ENCODE data around the gene RNF31. TPM values are rescaled to one million over a fixed set of nuclear protein-coding genes. Genes with fewer than 3 reads are reported as not detected.

The RNF31 gene
- total and polyA plus RNA-seq, 2 donors (not counting 1 experiment from before 2014, with no cell fraction given), result 69.8 to 103 TPM

DNA sequence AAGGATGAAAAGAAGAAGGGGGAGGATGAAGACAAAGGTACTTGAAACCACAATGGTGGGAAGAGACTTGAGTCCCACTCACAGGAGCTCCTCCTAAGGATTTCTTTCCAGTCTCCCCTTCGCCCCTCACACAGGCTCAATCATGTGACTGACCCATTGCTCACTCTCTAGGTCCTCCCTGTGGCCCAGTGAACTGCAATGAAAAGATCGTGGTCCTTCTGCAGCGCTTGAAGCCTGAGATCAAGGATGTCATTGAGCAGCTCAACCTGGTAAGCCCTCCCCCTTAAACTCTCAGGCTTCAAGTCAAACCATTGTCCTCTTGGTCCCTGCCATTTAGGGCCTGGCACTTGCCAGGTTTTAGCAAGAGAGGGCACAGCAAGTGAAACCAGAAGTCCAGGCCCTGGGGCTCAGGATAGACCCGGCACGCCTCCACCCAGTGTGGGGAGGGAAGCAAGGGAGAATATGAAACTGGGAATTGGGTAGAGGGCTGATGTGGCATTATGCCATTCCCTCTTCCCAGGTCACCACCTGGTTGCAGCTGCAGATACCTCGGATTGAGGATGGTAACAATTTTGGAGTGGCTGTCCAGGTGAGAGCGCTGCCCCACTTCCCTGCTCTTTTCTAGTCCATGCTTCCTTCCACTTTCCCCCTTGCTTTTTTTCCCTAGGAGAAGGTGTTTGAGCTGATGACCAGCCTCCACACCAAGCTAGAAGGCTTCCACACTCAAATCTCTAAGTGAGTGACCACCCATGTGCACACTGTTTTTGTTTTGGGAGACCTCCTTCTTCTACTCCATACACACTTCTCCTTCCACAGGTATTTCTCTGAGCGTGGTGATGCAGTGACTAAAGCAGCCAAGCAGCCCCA is 9.5 kb upstream of the RNF31 start:
- no peak overlapping the region for H3K4me3 ChIP-seq (ENCODE audit: control extremely low read depth in 1 of 5, extremely low read depth in 1 of 5, insufficient read depth in 1 of 5, low read depth in 2 of 5, low read length in 4 of 5)
- no peaks in the 10 kb centered on the region for H3K27me3 Mint-ChIP-seq
- H3K79me2 ChIP-seq (ENCODE audit: control insufficient read depth, insufficient read depth, low read length), result peaks cover 55% of the 10 kb centered on the region
- CTCF ChIA-PET, result interaction anchor here (0.7 to 4.6 kb wide), 9 partner anchors 9 to 196 kb away, joined by 3 to 43 read pairs (median 7); partner anchors contain the start of genes DCAF11, IRF9, NRL and PSME2
- H3K9me3 ChIP-seq (ENCODE audit: control extremely low read depth in 1 of 3, control insufficient read depth in 2 of 3, insufficient read depth in 1 of 3, low read length in 2 of 3), result no peaks in the 10 kb centered on the region
- H3K9me3 Mint-ChIP-seq (ENCODE audit: insufficient read depth), result no peaks in the 10 kb centered on the region
- peaks cover 59% of the 10 kb centered on the region for H3K4me1 Mint-ChIP-seq
- 100% methylated on average over 4 of the region's 8 CpGs for WGBS (ENCODE audit: insufficient coverage)
- peaks cover 16% of the 10 kb centered on the region for H4K20me1 ChIP-seq (ENCODE audit: control insufficient read depth, insufficient read depth, low read length, poor library complexity, severe bottlenecking)
- ATAC-seq (ENCODE audit: low read depth), result no peak
- H3K27ac Mint-ChIP-seq, result peak overlapping the region; percentile 56
- H3K4me2 ChIP-seq (replicated peaks; ENCODE audit: low read depth, low read length, poor library complexity, severe bottlenecking), result peak overlapping the region; percentile 90
- peaks cover 0 to 27% of the 10 kb centered on the region in 2 experiments for H3K36me3 ChIP-seq (replicated peaks in 1 of 2; ENCODE audit: control extremely low read depth in 1 of 2, control insufficient read depth in 1 of 2, extremely low read depth in 1 of 2, insufficient read depth in 2 of 2, low read length in 1 of 2)
- POLR2A ChIA-PET, result interaction anchor here (0.6 to 3.3 kb wide), 5 partner anchors 9 to 56 kb away, joined by 3 to 49 read pairs (median 4); partner anchors contain the start of genes DCAF11, NRL, PSME2 and RNF31
- peaks cover 28 to 41% of the 10 kb centered on the region in 2 donors for H3K4me1 ChIP-seq (ENCODE audit: control insufficient read depth in 2 of 2, insufficient read depth in 2 of 2, low read length in 2 of 2)
- H3K4me3 Mint-ChIP-seq, result peak overlapping the region; percentile 92
- peak overlapping the region in 1 of 2 donors; percentile 97 for H3K27ac ChIP-seq (ENCODE audit: low read length in 2 of 2)
- intact Hi-C loops (cut with micrococcal nuclease), result loop anchor here (2.0 kb wide), 1 partner anchor 57 kb away; no protein-coding TSS in a partner anchor
- no peak for DNase-seq
- no peaks in the 10 kb centered on the region for H3K27me3 ChIP-seq (replicated peaks in 1 of 4; ENCODE audit: control extremely low read depth in 1 of 4, control insufficient read depth in 3 of 4, insufficient read depth in 4 of 4, low read length in 3 of 4)
- TF ChIP-seq EZH2 (IDR thresholded peaks at IDR 0.05; ENCODE audit: borderline replicate concordance, insufficient read depth, low read depth, low read length, poor library complexity, severe bottlenecking) (no peak), CTCF (IDR thresholded peaks at IDR 0.05) (no peak)
- H3K9ac ChIP-seq (ENCODE audit: low read length), result no peak overlapping the region
- no peak overlapping the region for H2AFZ ChIP-seq (ENCODE audit: insufficient read depth, low read depth, low read length, poor library complexity, severe bottlenecking)
